H9 (cell line): ENCODE results near the gene BICDL1. TPM values are rescaled to one million over a fixed set of nuclear protein-coding genes. Genes with fewer than 3 reads are reported as not detected.

Experiments
- DNase-seq: peaks from one replicate; pipeline ENCODE4 v3.0.0-alpha.2; 2017
- H2AFZ ChIP-seq: one replicate; pipeline ENCODE4 v1.6.1; 2013; ENCODE audit warnings: mild to moderate bottlenecking, low read length, control low read depth, moderate library complexity
- H2AK5ac ChIP-seq: 2 replicates; pipeline ENCODE4 v1.6.1; 2013; ENCODE audit warnings: low read length, control low read depth, mixed read lengths; ENCODE audit not compliant: insufficient read length
- H2BK120ac ChIP-seq: one replicate; pipeline ENCODE4 v1.6.1; 2013; ENCODE audit warnings: low read depth, mild to moderate bottlenecking, low read length, control low read depth, inconsistent platforms; ENCODE audit not compliant: poor library complexity, severe bottlenecking
- H2BK12ac ChIP-seq: 2 replicates; pipeline ENCODE4 v1.6.1; 2013; ENCODE audit warnings: low read length, control low read depth, mixed read lengths, low read depth; ENCODE audit not compliant: insufficient read length
- H2BK15ac ChIP-seq: 2 replicates; pipeline ENCODE4 v1.6.1; 2013; ENCODE audit warnings: low read depth, low read length, control low read depth
- H2BK20ac ChIP-seq: one replicate; pipeline ENCODE4 v1.6.1; 2013; ENCODE audit warnings: low read depth, mild to moderate bottlenecking, low read length, control low read depth, inconsistent platforms; ENCODE audit not compliant: poor library complexity, severe bottlenecking
- H2BK5ac ChIP-seq: 2 replicates; pipeline ENCODE4 v1.6.1; 2013; ENCODE audit warnings: low read length, control low read depth, mixed read lengths; ENCODE audit not compliant: insufficient read length
- H3K14ac ChIP-seq: 2 replicates; pipeline ENCODE4 v1.6.1; 2013; ENCODE audit warnings: low read length, control low read depth; ENCODE audit not compliant: insufficient read depth
- H3K18ac ChIP-seq: 2 replicates; pipeline ENCODE4 v1.6.1; 2013; ENCODE audit warnings: low read depth, mild to moderate bottlenecking, mixed read lengths, low read length, control low read depth; ENCODE audit not compliant: insufficient read length
- H3K23ac ChIP-seq: 2 replicates; pipeline ENCODE4 v1.6.1; 2013; ENCODE audit warnings: low read length, control low read depth, mixed read lengths, low read depth; ENCODE audit not compliant: insufficient read length
- H3K23me2 ChIP-seq: 2 replicates; pipeline ENCODE4 v1.6.1; 2013; ENCODE audit warnings: low read depth, mild to moderate bottlenecking, mixed read lengths, low read length, control low read depth; ENCODE audit not compliant: insufficient read length, poor library complexity, severe bottlenecking
- H3K27ac ChIP-seq: 2 replicates; pipeline ENCODE4 v1.5.1; 2013; ENCODE audit warnings: low read length, control low read depth, mixed read lengths, low read depth; ENCODE audit not compliant: insufficient read length
- H3K27me3 ChIP-seq: 2 replicates; pipeline ENCODE4 v1.6.1; 2013; ENCODE audit warnings: low read length, control low read depth, inconsistent platforms; ENCODE audit not compliant: insufficient read depth
- H3K4ac ChIP-seq: 2 replicates; pipeline ENCODE4 v1.6.1; 2013; ENCODE audit warnings: low read depth, mild to moderate bottlenecking, control low read depth, inconsistent platforms, low read length, moderate library complexity
- H3K4me1 ChIP-seq: 2 replicates; pipeline ENCODE4 v1.6.1; 2013; ENCODE audit warnings: low read length, control low read depth, inconsistent platforms; ENCODE audit not compliant: insufficient read depth
- H3K4me2 ChIP-seq: 2 replicates; pipeline ENCODE4 v1.6.1; 2013; ENCODE audit warnings: low read length, control low read depth, mixed read lengths; ENCODE audit not compliant: insufficient read length, insufficient read depth
- H3K56ac ChIP-seq: 2 replicates; pipeline ENCODE4 v1.6.1; 2013; ENCODE audit warnings: low read depth, mild to moderate bottlenecking, mixed read lengths, low read length, control low read depth; ENCODE audit not compliant: insufficient read length
- H3K79me1 ChIP-seq: 2 replicates; pipeline ENCODE4 v1.6.1; 2013; ENCODE audit warnings: low read depth, mild to moderate bottlenecking, moderate library complexity, low read length, control low read depth, inconsistent platforms; ENCODE audit not compliant: insufficient read depth, poor library complexity, severe bottlenecking
- H3K79me2 ChIP-seq: 2 replicates; pipeline ENCODE4 v1.6.1; 2013; ENCODE audit warnings: low read length, control low read depth, inconsistent platforms; ENCODE audit not compliant: insufficient read depth
- H3K9ac ChIP-seq: 2 replicates; pipeline ENCODE4 v1.6.1; 2013; ENCODE audit warnings: low read length, control low read depth, mixed read lengths; ENCODE audit not compliant: insufficient read length; ENCODE audit errors: extremely low read depth
- H3K9me3 ChIP-seq: one replicate; pipeline ENCODE4 v1.6.1; 2013; ENCODE audit warnings: low read depth, low read length, inconsistent platforms; ENCODE audit not compliant: control insufficient read depth
- H3T11ph ChIP-seq: one replicate; pipeline ENCODE4 v1.6.1; 2013; ENCODE audit warnings: mild to moderate bottlenecking, low read length, control low read depth, inconsistent platforms
- H4K20me1 ChIP-seq: one replicate; pipeline ENCODE4 v1.6.1; 2013; ENCODE audit not compliant: control insufficient read depth, insufficient read length, insufficient read depth
- H4K5ac ChIP-seq: 2 replicates; pipeline ENCODE4 v1.6.1; 2013; ENCODE audit warnings: low read depth, mild to moderate bottlenecking, mixed read lengths, low read length, control low read depth; ENCODE audit not compliant: insufficient read length
- H4K8ac ChIP-seq: replicated peaks from 2 replicates; pipeline ENCODE4 v1.6.1; 2013; ENCODE audit warnings: low read length, control low read depth, mixed read lengths, low read depth; ENCODE audit not compliant: insufficient read length
- H4K91ac ChIP-seq: 2 replicates; pipeline ENCODE4 v1.6.1; 2013; ENCODE audit warnings: low read depth, mild to moderate bottlenecking, moderate library complexity, mixed read lengths, low read length, control low read depth; ENCODE audit not compliant: insufficient read length
- H3K27ac Mint-ChIP-seq, 3 experiments: 2 replicates in 2 of 3; 3 replicates in 1 of 3; pipeline ENCODE4 v1.8.0; 2020 to 2021; ENCODE audit warnings: mixed read lengths in 3 of 3, mild to moderate bottlenecking in 1 of 3, moderate library complexity in 1 of 3
- H3K27me3 Mint-ChIP-seq: 2 replicates; pipeline ENCODE4 v1.8.0; 2021; ENCODE audit warnings: low read depth, mild to moderate bottlenecking, moderate library complexity, mixed read lengths
- H3K36me3 Mint-ChIP-seq, 3 experiments: 2 replicates in 2 of 3; 3 replicates in 1 of 3; pipeline ENCODE4 v1.8.0; 2020 to 2021; ENCODE audit warnings: low read depth in 3 of 3, mixed read lengths in 3 of 3; ENCODE audit not compliant: insufficient read depth in 1 of 3
- H3K4me1 Mint-ChIP-seq, 2 experiments: 2 replicates each; pipeline ENCODE4 v1.8.0; 2020; ENCODE audit warnings: mixed read lengths in 2 of 2
- H3K4me3 Mint-ChIP-seq, 2 experiments: 2 replicates in 1 of 2; 3 replicates in 1 of 2; pipeline ENCODE4 v1.8.0; 2020 to 2021; ENCODE audit warnings: mild to moderate bottlenecking in 2 of 2, mixed read lengths in 2 of 2, moderate library complexity in 1 of 2
- H3K9me3 Mint-ChIP-seq, 2 experiments: 2 replicates in 1 of 2; 3 replicates in 1 of 2; pipeline ENCODE4 v1.8.0; 2020; ENCODE audit warnings: mild to moderate bottlenecking in 2 of 2, mixed read lengths in 2 of 2, moderate library complexity in 1 of 2
- WGBS: extraction: QIAGEN DNeasy Blood & Tissue Kit; methylation state at CpG from one replicate; pipeline ENCODE4 v1.1.7; 2013; ENCODE audit warnings: missing lambda C conversion rate, low lambda C conversion rate, mixed read lengths; ENCODE audit not compliant: insufficient read length; ENCODE audit errors: extremely low coverage; 5-methylcytosine and 5-hydroxymethylcytosine counted together
- total RNA-seq: library from RNA; stranded (reverse); gene quantifications from 2 replicates; pipeline ENCODE4 v1.2.1, GENCODE V29; 2021
- TF ChIP-seq, protein P1 (sequence below): fragments of 200-600 bp; sonication (generic); conservative IDR thresholded peaks from 3 replicates; pipeline ENCODE4 v1.8.0; 2021; ENCODE audit warnings: antibody characterized with exemption, mild to moderate bottlenecking

BICDL1 gene
- total RNA-seq, 1 experiment from 2014 or later, result 13.8 TPM

DNA sequence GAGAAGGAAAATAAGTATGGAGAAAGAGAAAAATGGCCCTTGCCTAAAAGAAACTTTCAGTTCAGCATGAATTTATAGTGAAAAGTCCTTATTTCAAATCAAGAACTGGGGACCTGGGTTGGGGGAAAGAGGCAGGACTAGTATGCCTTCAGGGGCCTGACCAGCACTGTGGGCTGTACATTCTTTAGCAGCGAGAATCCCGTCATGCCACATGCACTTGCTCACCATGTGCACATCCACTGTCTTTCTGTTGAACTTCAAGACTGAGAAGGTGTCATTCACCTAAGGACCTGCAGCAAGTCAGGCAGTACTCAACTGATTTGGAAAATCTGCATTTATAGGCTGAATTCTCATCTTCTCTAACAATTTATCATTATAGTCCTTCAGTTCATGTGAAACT, 77.3 kb downstream of the BICDL1 start:
- Histone ChIP-seq H3K4me1 (no peaks in the 10 kb centered on the region), H3T11ph (no peak overlapping the region), H3K4ac (no peak overlapping the region), H3K18ac (no peak overlapping the region), H3K79me2 (peaks cover 2% of the 10 kb centered on the region; the same call in 1 of the 2 replicates), H2AFZ (no peak overlapping the region), H4K20me1 (no peaks in the 10 kb centered on the region), H3K23me2 (no peaks in the 10 kb centered on the region), H4K8ac (no peak overlapping the region), H3K23ac (no peak overlapping the region), H3K56ac (no peak overlapping the region), H3K9me3 (no peaks in the 10 kb centered on the region), H2BK5ac (no peak overlapping the region), H2BK120ac (no peak overlapping the region), H3K27me3 (no peaks in the 10 kb centered on the region), H3K79me1 (no peaks in the 10 kb centered on the region), H2BK20ac (no peak overlapping the region), H3K27ac (no peak overlapping the region), H2BK15ac (no peak overlapping the region), H2AK5ac (no peak overlapping the region), H3K4me2 (no peak overlapping the region), H2BK12ac (no peak overlapping the region), H4K5ac (no peak overlapping the region), H3K14ac (no peak overlapping the region), H3K9ac (no peak overlapping the region), H4K91ac (no peak overlapping the region)
- Mint-ChIP-seq H3K27ac (no peak overlapping the region), H3K9me3 (no peaks in the 10 kb centered on the region), H3K36me3 (no peaks in the 10 kb centered on the region; a peak in 1 of 7 replicates), H3K27me3 (no peaks in the 10 kb centered on the region; the same call in 1 of the 2 replicates), H3K4me3 (no peak overlapping the region), H3K4me1 (peaks cover 6 to 9% of the 10 kb centered on the region in 2 experiments)
- WGBS, result no CpG with 5 or more reads among the region's 2 CpGs
- DNase-seq, result no peak
- TF ChIP-seq, protein P1, sequence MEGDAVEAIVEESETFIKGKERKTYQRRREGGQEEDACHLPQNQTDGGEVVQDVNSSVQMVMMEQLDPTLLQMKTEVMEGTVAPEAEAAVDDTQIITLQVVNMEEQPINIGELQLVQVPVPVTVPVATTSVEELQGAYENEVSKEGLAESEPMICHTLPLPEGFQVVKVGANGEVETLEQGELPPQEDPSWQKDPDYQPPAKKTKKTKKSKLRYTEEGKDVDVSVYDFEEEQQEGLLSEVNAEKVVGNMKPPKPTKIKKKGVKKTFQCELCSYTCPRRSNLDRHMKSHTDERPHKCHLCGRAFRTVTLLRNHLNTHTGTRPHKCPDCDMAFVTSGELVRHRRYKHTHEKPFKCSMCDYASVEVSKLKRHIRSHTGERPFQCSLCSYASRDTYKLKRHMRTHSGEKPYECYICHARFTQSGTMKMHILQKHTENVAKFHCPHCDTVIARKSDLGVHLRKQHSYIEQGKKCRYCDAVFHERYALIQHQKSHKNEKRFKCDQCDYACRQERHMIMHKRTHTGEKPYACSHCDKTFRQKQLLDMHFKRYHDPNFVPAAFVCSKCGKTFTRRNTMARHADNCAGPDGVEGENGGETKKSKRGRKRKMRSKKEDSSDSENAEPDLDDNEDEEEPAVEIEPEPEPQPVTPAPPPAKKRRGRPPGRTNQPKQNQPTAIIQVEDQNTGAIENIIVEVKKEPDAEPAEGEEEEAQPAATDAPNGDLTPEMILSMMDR, result no peak
